ENCODE measurements around the gene ZNF287.
"Not testable (repeated sequence)": the region's sequence is repeated elsewhere in the genome, so short reads cannot be mapped to it uniquely, and the experiment has no call there.

The ZNF287 gene

DNA sequence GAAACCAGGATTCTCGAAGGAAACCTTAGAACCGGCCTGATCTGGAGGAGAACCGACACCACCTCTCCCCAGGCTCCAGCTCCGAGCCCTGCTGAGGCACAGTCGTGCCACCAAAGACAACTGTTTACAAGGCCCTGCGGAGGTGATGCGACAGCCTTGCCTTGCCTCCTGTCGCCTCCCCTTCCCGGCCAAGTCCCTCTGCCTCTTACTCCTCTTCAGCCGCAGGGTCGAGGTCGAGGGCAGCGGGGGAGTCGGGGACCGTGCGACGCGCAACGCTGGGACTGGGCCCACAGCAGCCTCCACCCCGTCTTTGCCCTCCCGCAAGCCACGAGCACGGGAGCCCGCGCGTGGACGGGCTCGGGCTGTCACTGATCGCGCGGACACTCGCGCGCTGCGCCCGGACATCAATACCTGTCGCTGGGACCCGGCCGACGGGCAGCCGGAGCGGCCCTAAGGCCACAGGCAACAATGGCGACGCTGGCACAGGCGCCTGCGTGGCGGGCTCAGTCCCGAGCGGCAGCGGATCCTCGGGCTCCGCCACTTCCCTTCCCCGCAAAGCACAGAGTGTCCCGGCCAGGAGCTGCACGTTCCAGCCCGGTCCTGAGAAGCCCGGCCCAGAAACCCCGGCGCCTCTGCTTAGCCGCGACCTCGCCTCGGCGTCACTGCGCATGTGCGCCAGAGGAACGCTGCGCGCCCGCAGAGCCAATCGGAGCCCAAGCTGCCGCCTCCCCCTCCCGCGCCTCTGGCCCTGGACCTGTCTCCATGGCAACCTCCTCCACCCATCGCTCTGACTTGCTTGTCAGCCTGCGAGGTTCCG, at the start of gene ZNF287:
TSS of gene ZNF287 (minus strand) at position 664 of the 817 bp plus-strand sequence. CDS start 1,473 bp downstream, outside the sequence.
- DNase-seq, result peak; percentile 34

DNA sequence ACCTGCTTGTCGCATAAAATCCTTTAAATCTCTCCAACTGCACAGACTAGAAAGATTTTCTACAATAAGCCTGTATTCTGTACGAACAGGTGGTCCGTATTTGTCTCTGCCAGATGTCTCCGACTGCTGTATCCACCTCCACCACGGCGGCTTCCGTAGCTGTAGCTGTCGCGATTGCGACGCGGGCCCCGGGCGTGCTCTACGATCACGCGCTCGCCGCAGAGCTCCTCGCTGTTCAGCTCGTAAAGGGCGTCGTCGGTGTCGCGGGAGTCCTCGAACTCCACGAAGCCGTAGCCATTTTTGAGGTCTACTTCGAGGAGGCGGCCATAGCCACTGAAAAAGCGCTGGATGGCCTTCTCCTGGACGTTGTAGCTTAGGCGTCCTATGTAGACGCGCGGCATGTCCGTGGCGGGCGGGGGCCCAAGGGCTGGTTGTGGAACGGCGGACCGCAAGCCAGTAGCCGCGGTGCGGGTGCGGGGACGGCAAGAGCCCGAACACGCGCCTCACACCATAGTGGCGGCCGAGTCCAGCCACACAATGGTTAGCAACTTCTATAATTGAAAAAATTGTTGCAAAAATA, 48.6 kb upstream of the ZNF287 start:
- DNase-seq, result no peak

DNA sequence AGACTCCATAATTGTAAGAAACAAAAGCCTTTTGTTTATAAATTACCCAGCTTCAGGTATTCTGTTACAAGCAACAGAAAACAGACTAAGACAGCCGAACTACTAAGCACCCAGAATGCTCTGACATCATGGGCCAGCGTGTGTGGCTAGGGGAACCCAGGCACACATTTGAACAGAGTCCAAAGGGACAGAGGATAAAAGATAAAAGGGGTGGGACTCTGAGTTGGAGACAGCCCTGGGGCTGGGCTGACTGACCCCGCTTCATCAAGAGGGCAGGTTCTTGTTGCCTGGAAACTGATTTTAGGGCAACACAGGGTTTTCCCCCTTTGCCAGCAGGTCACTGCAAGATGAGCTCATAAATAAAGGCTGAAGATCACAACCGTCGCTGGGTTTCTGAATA, 30.5 kb upstream of the ZNF287 start:
- no peak for DNase-seq

DNA sequence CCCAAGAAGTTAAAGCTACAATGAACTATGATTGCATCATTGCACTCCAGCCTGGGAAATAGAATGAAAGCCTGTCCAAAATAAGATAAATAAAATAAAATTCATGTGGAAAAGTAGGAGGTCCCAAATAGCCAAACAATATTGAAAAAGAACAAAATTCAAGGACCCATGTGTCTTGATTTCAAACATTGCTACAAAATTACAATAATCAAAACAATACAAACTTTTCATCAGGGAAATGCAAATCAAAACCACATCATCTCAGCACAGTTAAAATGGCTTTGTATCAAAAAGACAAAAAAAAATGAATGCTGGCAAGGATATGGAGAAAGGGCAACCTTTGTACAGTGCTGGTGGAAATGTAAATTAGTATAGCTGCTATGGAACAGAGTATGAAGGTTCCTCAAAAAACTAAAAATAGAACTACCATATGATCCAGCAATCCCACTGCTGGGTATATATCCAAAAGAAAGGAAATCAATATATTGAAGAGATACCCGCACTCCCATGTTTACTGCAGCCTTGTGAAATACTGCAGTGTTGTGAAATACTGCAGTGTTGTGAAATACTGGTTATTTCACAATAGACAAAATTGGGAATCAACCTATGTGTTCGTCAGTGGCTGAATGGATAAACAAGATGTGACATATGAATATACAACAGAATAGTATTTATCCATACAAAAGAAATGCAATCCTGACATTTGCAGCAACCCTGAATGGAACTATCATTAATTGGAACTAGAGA, 24.5 kb upstream of the ZNF287 start:
- no peak for DNase-seq

DNA sequence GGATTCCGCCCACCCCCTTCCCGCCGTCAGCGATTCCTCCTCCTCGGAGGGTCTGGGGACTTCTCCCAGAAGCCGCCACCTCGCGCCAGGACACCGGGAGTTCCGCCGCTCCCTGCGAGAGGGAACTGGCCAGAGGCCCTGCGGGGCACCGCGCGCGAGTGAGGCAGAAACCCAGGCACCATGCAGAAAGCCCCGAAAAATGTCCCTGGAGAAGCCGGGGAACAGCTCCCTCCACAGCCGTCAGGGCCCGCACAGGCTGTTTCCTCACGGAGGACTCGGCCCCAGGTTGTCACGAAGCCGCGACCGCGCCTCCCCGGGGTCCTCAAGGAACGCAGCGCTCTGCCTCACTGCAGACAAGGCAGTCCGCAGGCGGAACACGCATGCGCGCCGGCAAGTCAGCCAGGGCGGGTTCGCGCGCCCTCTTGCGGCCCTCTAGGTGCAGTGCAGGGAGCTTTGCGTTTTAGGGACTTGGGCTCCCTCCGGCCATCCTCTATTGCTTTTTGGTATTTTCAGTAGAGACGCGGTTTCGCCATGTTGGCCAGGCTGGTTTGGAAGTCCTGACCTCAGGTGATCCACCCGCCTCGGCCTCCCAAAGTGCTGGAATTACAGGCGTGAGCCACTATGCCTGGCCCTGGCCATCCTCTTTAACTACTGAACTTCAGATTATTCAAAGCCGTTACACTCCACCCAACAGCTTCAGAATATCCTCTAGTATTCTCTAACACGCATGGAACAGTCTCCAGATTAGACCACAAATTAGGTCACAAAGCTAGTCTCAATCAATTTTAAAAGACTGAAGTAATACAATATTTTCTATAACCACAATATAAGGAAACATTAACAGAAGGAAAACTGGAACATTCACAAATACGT, 20.3 kb upstream of the ZNF287 start:
- DNase-seq, result peak; percentile 53

DNA sequence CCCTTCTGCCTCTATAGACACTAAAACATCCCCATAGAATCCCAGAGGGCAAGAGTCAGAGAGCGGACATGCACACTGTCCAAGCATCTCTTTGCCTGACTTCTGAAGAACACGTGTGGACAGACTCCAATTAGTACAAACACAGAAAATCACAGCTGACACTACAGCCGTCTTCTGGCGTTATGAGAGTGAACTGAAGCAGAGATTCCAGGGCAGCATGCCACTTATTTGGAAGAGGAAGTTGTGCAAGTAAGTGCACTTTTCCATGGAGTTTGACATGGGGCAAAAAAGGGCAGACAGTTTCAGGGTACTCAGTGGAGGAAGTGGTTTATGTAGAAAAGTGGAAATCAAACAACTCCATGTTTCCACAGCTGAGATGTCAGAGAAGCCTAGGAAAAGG, 16.8 kb upstream of the ZNF287 start:
- no peak for DNase-seq

DNA sequence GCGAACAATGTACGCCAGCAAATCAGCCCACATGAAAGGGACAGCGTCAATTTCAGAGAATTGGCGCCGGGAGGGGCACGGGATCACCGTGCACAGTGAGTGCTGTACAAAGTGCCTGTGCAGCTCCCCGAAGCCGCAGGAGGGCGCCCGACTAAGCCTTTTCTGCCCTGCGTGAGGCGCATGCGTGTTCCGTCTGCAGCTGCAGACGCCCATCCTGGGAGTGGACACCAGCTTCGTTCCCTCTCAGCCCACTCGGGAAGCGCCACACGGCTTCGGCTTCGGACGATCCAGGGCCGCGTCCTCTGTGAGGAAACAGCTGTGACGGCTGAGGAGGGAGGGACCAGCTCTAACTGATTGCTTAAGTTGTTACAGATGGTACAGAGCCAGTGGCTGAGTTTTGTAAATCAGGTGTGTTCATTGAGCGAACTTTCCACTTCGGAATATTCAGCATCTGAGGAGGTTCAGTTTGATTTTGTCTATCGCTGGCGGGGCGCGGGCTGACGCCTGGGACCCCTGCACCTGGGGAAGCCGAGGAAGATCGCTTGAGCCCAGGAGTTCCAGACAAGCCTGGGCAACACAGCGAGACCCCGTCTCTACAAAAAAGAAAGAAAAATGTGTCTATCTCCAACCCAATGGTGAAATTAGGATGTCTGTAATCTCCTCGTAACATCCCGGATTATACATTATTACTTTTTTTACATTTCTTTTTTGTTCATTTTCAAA, 15.4 kb upstream of the ZNF287 start:
- peak; percentile 3 for DNase-seq

DNA sequence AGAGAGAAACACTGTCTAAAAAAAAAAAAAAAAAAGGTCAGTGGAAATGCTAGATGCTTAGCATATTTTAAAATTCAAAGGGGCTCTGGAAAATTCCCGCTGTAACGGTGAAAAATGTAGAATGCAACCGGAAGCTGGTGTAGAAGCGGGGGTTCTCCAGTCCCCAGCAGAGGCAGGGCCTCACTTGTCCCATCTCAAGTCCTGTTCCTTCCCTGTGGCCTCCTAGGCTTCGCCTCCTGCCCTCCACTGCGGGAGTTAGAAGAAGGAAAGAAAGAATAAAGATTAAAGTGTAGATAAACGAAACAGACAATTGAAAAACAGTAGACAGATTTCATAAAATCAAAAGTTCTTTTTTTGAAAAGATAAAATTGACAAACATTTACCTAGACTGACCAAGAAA, 14.8 kb upstream of the ZNF287 start:
- DNase-seq, result no peak

DNA sequence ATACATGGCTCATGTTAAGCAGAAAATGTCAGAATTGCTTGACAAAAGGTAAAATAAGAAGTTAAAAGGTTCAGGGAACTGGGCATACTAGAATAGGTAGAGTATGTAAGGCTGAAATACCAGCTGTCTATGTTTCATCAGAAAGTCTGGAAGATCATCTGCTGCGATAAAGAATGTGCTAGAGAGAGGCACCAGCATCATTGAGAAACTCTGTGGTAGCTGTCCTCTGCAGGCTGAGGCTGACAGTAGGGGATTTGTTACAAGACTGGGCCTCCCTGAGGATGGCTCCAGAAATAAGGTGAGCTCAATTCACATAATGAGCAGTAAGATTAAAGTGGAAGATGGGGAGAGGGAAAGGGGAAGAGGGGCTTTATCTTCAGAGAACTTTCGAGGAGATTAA, 4.5 kb upstream of the ZNF287 start:
- no peak for DNase-seq

DNA sequence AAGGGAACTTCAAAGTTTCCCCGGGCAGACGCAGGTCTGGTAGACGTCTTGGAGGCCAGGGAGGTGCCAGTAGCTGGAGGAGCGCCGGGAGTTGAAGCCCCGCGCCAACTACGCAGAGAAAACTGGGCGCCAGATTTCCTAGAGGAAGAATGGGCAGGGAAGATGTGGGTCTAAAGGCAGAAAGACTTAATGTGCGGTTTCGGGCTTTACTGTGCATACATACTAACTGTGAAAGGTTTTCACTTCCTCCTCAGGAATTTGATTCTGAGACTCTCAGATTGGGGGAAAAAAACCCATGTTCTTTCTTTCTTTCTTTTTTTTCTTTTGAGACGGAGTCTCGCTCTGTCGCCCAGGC, 331 bp upstream of the ZNF287 start:
- no peak for DNase-seq

DNA sequence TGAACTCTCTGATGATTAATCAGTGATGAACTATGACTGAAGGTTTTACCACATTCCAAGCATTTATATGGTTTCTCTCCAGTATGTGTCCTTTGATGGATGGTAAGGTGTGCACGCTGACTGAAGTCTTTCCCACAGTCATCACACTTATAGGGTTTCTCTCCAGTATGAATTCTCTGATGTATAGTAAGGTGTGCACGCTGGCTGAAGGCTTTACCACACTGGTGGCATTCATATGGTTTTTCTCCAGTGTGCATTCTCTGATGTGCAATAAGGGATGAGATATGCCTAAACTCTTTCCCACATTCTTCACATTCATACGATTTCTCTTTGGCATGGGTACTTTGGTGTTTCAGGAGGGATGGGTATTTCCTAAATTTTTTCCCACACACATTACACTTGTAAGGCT, 16.4 kb downstream of the ZNF287 start:
- DNase-seq, result no peak

DNA sequence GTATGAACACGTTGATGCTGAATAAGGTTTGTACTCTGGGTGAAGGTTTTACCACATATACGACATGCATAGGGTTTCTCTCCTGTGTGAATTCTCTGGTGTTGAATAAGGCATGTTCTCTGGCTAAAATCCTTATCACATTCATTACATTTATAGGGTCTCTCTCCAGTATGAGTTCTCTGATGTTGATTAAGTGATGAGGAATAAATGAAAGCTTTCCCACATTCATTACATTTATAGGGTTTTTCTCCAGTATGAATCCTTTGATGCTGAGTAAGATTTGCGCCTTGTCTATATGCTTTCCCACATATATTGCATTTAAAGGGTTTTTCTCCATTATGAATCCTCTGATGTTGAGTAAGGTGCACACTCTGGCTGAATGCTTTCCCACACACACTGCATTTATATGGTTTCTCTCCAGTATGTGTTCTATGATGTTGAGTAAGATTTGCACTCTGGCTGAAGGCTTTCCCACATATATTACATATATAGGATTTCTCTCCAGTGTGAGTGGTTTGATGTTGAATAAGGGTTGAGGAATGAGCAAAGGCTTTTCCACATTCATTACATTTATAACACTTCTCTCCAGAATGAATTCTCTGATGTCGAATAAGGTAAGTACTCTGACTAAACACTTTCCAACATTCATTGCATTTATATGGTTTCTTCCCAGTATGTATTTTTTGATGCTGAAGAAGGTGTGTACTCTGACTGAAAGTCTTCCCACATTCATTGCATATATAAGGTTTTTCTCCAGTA, 16.9 kb downstream of the ZNF287 start:
- no peak for DNase-seq

DNA sequence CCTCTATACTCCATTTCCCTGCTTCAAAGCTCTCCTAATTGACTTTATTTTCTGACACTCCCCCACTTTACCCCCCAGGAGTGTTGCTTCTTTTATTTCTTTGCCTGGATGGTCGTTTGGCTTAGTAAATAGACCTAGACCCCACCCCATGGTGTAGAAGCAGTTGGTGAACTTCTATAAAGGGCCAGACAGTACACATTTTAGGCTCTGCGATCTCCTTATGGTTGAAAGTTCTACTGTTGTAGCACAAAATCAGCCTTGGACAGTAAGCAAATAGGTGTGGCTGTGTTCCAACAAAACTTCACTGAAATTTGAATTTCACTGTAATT, 31.9 kb downstream of the ZNF287 start:
- DNase-seq, result no peak

DNA sequence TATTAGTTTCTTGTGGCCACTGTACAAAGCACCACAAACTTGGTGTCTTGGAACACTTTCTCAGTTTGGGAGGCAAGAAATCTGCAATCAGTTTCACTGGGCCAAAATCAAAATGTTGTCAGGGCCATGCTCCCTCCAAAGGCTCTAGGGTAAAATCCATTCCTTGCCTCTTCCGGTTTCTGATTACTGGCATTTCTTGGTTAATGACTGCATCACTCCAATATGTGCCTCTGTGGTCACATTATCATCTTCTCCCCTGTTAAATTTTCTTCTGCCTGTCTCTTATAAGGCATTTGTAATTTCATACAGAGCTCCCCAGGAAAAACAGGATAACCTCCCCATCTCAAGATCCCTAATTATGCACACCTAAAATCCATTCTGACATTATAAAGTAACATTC, 34.8 kb downstream of the ZNF287 start:
- DNase-seq, result no peak

DNA sequence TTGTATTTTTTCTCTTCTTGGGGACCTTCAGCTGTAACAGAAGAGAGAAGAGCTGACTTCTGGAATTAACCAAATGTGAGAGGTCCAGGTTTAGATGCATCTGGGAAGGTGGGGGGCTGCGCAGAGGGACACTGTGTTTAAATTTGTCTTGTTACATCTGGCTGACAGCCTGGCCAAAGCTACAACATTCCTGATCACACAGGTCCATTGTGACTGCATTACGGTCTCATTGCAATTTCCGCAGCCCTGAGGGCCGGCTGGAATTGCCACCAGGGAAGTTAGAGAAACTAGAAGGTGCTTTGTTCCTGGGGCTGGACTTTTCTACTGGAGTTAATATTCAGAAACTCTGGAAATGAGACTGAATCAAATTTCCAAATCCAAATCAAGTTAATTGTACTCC, 39.1 kb downstream of the ZNF287 start:
- no peak for DNase-seq

DNA sequence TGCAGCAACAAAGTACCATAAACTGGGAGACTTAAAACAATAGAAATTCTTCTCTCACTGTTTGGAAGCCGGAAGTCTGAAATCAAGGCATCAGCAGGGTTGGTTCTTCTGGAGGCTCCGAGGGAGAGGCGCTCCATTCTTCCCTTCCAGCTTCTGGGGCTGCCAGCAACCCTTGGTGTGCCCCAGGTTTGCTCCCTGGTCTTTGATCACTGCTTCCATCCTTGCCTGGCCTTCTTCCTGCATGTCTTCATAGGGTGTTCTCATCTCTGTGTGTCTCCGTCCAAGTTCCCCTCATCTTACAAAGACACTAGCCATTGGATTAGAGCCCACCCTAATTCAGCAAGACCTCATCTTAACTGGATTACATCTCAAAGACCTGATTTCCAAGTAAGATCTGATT, 41.7 kb downstream of the ZNF287 start:
- no peak for DNase-seq

DNA sequence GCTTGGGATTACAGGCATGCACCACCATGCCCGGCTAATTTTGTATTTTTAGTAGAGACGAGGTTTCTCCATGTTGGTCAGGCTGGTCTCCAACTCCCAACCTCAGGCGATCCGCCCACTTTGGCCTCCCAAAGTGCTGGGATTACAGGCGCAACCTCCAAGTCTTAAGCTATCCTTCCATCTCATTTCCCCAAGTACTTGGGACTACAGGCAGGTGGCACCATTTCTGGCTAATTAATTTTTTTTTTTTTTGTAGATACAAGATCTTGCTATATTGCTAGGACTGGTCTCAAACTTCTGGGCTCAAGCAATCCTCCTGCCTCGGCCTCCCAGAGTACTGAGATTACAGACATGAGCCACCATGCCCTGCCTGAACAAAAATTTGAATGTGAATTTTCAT, 43.4 kb downstream of the ZNF287 start:
- DNase-seq, result not testable (repeated sequence)

DNA sequence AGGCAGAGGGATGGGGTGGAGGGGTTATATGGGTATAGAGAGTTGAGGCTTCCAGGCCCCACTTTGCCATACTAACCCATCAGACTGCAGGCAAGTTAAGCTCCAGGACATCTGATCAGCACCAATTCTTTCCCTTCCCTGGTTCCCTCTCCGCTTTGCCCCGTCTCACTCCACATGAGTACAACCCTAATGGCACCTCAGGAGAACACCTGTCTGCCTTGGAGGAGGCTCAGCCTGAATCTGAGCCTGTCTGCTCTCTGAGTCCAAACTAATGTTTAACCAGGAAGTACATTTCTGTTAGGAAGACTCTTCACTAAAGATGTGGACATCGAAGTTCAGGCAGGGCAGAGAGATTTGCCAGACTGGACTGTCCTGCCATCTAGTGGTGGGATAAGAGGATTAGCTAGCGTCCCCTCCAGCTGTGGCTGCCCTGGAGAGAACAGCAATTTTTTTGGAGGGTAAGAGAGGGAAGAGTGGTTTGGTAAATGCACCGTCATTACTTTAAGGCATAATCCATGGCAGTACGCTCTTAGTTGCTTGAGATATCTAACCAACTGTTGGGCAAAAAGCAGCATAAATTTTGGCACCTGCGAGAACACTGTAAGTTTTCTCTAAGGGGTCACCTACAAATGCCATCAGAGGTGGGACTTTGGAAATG, 47.8 kb downstream of the ZNF287 start:
- DNase-seq, result no peak

DNA sequence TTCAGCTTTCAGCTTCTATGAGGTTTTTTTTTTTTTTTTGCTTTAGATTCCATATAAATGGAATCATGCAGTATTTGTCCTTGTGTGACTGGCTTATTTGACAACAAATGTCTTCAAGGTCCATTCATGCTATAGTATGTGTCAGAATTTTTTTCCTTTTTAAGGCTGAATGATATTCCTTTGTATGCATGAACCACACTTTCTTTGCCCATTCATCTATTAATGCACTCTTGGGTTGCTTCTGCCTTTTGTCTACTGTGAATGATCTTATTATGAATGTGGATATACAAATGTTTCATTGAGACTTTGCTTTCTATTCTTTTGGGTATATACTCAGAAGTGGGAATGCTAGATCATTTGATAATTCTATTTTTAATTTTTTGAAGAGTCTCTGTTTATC, 50.0 kb downstream of the ZNF287 start:
- no peak for DNase-seq

DNA sequence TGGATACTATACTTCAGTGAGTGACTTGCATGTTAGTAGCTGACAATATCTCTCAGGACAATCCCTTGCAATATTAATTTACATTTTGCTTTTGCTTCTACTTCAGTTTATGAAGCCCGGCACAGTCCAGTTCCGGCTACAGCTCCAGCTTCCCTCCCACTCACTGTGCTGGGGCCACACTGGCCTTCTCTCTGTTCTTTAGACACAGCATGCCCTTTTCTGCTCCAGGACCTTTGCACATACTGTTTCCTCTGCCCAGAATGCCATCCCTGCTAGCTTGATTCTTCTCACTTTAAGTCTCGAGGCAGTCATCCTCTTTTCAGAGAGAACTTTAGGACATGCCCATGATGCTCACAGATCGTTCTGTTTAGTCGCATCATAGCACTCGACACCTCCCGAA, 51.5 kb downstream of the ZNF287 start:
- DNase-seq, result no peak

DNA sequence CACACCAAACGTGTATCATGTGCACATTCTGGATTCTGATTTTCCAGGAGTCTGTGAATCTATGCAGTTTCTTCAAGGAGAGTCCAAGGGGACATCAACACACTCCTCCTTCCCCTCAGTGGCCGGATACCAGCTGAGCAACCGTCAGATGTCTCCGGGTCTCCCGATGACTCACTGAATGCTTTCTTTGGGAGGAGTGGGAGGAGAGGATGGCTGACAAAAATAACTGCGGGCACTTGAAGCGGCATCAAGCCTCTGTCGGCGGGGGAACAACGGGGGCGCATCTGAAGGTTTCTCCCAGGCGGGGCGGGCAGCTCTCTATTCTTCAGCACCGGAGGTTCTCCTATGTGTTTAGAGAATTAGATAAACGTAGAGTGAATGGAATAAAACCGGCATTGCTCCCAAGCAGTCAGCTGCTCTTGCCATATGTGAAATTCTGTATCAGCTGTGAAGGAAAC, 52.4 kb downstream of the ZNF287 start:
- no peak for DNase-seq
